ENCODE data around the gene HYAL3. TPM values are rescaled to one million over a fixed set of nuclear protein-coding genes. Genes with fewer than 3 reads are reported as not detected.

The HYAL3 gene
- total and polyA plus RNA-seq, 10 of the 15 experiments (the other 5 are each of a cell fraction or from before 2014, with no cell fraction given) = 0.37 to 4.2 (median 2.8) TPM

GRCh38 chr3:50273689-50274065 is 25.5 kb downstream of the HYAL3 start:
- ChIA-PET CTCF (interaction anchor here (3.1 kb wide), 1 partner anchor 14 kb away, joined by 12 read pairs; no protein-coding TSS in a partner anchor), SMC1A (ENCODE audit: uncharacterized antibody, unreplicated experiment) (no interaction called here), POLR2A (no interaction called here), RAD21 (ENCODE audit: unreplicated experiment) (interaction anchor here (0.6 to 3.5 kb wide), 2 partner anchors 47 to 1211 kb away, joined by 3 to 23 read pairs; no protein-coding TSS in a partner anchor)
- no peaks in the 10 kb centered on the region for H3K79me2 ChIP-seq (ENCODE audit: control insufficient read depth, insufficient read depth, low read length)
- WGBS (ENCODE audit: insufficient coverage, insufficient replicate concordance, low lambda C conversion rate, missing lambda C conversion rate) = 51% methylated on average over 31 of the region's 31 CpGs
- intact Hi-C loops (cut with micrococcal nuclease; ENCODE audit: unreplicated experiment) = loop anchor here (1.0 to 2.0 kb wide), 5 partner anchors 27 to 152 kb away; no protein-coding TSS in a partner anchor
- H3K27ac ChIP-seq (ENCODE audit: control insufficient read depth, insufficient read depth) = no peak overlapping the region
- H3K4me2 ChIP-seq (ENCODE audit: control insufficient read depth, insufficient read depth) = no peak overlapping the region; the same call in 1 of the 2 replicates
- no peak overlapping the region for H3K9ac ChIP-seq (ENCODE audit: control insufficient read depth, insufficient read depth, low read length)
- TF ChIP-seq JUNB (IDR thresholded peaks at IDR 0.05) (no peak), SUPT20H (IDR thresholded peaks at IDR 0.05; ENCODE audit: borderline replicate concordance, control insufficient read depth, low read depth, low read length) (no peak), PKNOX1 (IDR thresholded peaks at IDR 0.05) (no peak)
- H3K9me3 ChIP-seq (replicated peaks; ENCODE audit: control insufficient read depth, insufficient read depth, low read length) = no peaks in the 10 kb centered on the region
- DNase-seq (ENCODE audit: low read depth, low spot score) = no peak
- H4K20me1 ChIP-seq (ENCODE audit: control insufficient read depth, insufficient read depth) = no peaks in the 10 kb centered on the region
- H3K4me1 ChIP-seq (ENCODE audit: control insufficient read depth, insufficient read depth, low read length) = peaks cover 6% of the 10 kb centered on the region
- H2AFZ ChIP-seq (ENCODE audit: control insufficient read depth, low read depth, low read length) = no peak overlapping the region
- ATAC-seq = no peak
- H3K4me3 ChIP-seq = no peak overlapping the region
- no TSS peak for BruUV-seq (replicated peaks)
- H3K27me3 ChIP-seq (replicated peaks in 1 of 2; ENCODE audit: control insufficient read depth in 2 of 2, insufficient read depth in 2 of 2, low read length in 1 of 2) = peaks cover 7 to 8% of the 10 kb centered on the region in 2 experiments; a peak in 3 of 4 replicates
- no peaks in the 10 kb centered on the region for H3K36me3 ChIP-seq (ENCODE audit: control insufficient read depth in 2 of 2, insufficient read depth in 2 of 2, low read length in 1 of 2)
- FAIRE-seq = no peak
- in situ Hi-C loops (cut with MboI) = loop anchor here (5.0 kb wide), 2 partner anchors 76 to 151 kb away; no protein-coding TSS in a partner anchor

Measured in GM12878 (cell line).